D721Med (cell line): ENCODE measurements around the gene EFL1.

ENCODE experiments used
- DNase-seq: peaks from one replicate; pipeline ENCODE4 v3.0.0; 2011; ENCODE audit warnings: low spot score; ENCODE audit not compliant: insufficient read length
- FAIRE-seq: peaks from 2 replicates; lab custom pipeline; 2011; peaks lifted over from hg19 to GRCh38; lab: Jason Lieb, UNC
- TF ChIP-seq, protein P1 (sequence below): IDR thresholded peaks from 2 replicates; pipeline ENCODE4 v1.5.1; 2012; ENCODE audit warnings: mild to moderate bottlenecking, control low read depth; ENCODE audit not compliant: insufficient read depth; ENCODE audit errors: missing control alignments

EFL1 gene

DNA sequence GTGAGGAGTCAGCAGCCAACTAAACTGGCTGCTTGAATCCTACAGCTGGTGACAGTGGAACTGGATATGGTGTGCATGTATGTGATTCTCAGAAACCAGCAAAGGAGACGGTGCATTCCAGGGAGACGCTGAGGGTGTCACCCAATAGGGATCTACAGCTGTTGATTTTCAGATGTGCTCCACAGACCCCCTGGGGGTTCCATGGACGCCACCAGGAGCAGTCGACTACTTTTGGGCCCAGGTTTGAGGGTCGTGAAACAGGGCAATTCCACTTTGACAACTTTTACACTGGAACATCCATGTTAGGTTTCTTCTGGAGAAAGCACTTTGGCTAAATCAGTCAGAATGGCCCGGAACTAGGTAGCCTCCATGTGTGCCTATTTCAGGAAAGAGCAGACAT, 145.2 kb downstream of the EFL1 start:
- FAIRE-seq (no peak), DNase-seq (no peak)
- TF ChIP-seq, protein P1, sequence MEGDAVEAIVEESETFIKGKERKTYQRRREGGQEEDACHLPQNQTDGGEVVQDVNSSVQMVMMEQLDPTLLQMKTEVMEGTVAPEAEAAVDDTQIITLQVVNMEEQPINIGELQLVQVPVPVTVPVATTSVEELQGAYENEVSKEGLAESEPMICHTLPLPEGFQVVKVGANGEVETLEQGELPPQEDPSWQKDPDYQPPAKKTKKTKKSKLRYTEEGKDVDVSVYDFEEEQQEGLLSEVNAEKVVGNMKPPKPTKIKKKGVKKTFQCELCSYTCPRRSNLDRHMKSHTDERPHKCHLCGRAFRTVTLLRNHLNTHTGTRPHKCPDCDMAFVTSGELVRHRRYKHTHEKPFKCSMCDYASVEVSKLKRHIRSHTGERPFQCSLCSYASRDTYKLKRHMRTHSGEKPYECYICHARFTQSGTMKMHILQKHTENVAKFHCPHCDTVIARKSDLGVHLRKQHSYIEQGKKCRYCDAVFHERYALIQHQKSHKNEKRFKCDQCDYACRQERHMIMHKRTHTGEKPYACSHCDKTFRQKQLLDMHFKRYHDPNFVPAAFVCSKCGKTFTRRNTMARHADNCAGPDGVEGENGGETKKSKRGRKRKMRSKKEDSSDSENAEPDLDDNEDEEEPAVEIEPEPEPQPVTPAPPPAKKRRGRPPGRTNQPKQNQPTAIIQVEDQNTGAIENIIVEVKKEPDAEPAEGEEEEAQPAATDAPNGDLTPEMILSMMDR, result no peak

DNA sequence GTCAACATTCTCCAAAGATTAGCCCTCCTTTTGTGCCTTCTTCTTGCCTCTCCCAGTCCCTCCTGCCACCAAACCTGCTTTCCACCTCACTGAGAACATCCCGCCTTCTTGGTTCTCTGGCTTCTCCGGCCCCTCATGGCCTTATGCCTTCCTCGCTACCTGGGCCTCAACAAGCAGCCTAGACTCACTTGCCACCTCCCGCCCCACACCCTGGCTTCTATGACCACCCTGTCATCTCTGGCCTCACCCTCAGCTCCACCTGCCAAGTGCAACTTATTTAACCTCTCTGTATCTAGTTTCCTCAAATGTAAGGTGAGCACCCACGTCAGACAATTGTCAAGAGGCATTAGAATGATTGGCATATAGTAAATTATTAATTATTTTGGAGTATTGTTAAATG, 147.9 kb downstream of the EFL1 start:
- TF ChIP-seq, protein P1, result no peak
- FAIRE-seq, result no peak
- no peak for DNase-seq

DNA sequence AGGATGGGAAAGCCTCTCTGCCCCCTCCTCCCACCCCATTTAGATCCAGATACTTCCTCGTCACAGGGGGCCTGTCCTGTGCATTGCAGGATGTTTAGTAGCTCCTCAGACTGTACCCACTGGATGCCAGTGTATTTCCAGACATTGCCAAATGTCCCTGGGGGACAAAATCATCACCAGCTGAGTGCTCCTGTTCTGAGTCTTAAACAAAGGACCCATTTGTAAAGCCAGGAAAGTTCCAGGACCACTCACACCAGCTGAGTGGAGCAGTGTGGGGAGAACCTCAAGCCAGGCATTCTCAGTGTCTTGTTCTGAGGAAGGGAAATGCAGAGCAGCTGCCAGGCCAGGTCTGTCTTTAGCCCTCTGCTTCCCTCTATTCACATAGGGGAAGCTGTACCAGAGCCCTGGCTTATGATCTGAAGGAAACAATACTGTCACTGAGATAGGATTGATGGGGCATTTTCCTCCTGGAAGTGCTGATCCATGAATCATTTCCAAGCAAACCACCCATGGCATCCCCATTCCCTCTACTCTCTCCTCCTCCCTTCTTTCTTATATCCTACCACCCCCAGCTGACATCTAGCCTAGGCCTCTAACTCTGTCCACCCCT, 149.3 kb downstream of the EFL1 start:
- TF ChIP-seq, protein P1, result no peak
- DNase-seq (no peak), FAIRE-seq (no peak)

DNA sequence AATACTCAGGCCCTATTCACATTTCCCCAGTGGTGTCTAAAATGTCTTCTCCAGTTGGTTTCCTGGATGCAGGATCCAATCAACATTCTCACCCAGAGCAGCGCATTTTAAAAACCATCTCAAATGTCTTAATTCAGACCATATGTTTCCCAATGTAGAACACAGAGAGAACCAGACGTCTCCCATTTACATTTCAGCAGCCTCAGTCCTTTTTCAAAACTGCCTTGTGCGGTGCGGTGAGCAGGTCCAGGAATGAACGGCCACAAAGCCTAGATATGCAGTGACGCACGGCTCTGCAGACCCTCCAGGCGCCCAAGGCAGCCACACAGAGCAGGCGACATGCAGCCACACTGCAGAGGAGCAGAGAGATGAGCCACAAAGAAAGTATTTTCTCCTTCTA, 150.6 kb downstream of the EFL1 start:
- FAIRE-seq (no peak), DNase-seq (no peak)
- TF ChIP-seq, protein P1, result no peak

DNA sequence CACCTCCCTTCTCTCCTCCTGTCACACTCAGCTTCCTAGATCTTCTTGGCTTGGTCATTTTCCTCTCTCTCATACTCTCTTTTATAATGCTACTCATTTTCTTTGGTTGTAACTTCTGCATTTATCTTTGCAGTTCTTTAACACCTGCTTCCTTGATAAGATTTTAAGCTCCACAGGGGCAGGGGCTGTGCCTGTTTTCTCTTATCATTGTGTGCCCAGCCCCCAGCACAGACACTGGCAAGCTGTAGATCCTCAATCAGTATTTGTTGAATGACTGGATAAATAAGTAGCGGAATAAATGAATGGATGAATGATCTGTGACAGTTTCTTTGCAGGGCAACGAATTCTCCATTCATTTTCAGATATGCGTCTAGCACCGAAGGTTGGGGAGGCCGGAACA, 152.4 kb downstream of the EFL1 start:
- TF ChIP-seq, protein P1, result no peak
- FAIRE-seq, result no peak
- no peak for DNase-seq

DNA sequence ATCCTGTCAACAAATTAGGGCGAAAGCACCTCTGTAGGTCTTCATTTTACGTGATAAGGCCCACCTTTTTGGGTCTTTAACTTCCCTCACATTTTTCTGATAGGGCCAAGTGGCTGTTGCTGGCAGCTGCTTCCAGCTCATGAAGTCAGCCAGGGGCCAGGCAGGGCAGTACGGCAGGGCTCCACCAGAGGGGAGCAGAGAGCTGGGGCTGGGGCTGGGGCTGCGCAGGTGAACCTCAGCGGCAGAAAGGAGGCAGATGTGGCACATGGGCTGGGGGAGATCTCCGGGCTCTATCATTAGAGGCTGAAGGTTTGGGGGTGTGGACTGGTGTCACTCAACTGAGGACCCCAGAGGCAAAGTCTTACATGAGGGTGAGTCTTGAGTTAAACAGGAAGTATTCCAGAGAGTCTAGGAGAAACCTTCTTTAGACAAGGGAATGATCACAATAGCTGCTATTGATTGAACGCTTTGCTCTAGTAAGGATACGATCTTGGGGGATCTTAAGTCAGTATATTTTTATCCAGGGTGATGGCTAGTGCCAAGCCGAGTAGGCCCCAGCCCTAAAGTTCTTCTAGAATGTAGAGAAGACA, 153.9 kb downstream of the EFL1 start:
- TF ChIP-seq, protein P1, result peak; percentile 67
- FAIRE-seq, result no peak
- DNase-seq, result no peak

DNA sequence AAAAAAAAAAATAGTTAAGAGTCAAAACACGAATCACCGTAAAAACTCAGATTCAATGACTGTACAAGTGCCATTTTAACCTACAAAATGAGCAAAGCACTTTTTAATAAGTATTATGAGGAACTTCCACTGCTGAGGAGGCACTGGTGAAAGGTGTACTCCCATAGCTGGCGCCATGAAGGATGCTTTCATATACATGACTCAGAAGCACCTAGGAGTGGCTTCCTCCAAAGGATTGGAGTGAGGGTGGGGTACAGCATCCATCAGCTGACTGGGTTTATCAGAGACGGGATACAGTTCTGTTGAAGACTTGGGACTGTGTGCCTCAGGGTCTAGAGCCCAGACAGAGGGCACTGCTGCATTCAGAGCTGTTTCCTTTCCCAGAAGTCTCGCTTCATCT, 155.9 kb downstream of the EFL1 start:
- DNase-seq, result no peak
- TF ChIP-seq, protein P1, result no peak
- FAIRE-seq, result no peak
